Stimulated activated CD8-positive, alpha-beta memory T cell treated with anti-CD3 and anti-CD28 coated beads, Interleukin-7, amount 100 ng/mL, for 48 hours (primary cell): ENCODE data around the gene ABI2.
"Not testable (repeated sequence)": the region's sequence is repeated elsewhere in the genome, so short reads cannot be mapped to it uniquely, and the experiment has no call there.

Experiments used
- DNase-seq, 2 donors: peaks; one replicate each; pipeline ENCODE4 v3.0.0-alpha.2; 2020; ENCODE audit warnings: low read depth in 1 of 2; ENCODE audit errors: extremely low read depth in 1 of 2

ABI2 gene

DNA sequence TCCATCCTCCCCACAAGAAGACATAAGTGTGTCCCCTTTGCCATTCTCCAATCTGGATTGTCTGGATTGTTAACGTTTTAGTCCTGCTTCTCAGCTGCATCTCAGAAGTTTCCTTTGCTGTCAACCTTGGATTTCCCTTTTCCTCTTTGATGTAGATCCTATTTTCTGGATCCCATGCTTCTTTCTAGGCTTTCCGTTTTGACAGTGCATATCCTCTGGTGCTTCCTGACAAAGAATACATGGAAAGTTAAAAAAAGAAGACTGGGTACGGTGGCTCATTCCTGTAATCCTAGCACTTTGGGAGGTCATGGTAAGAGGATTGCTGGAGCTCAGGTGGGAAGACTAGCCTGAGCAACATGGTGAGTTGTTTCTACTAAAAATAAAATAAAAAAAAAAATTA lies 26.8 kb downstream of the ABI2 start:
- no peak for DNase-seq

DNA sequence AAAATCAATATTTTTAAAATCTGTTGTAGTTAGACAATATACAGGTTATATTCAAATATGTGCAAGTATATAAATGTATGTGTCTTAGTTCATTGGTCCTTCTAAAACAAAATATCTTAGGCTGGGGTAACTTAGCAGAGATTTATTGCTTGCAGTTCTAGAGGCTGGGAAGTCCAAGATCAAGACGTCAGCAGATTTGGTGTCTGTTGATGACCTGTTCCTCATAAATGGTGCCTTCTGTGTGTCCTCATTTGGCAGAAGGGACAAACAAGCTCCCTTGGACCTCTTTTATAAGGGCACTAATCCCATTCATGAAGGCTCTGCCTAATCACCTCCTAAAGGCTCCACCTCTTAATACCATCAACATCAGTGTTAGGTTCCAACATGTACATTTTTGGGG lies 31.3 kb downstream of the ABI2 start:
- DNase-seq = no peak

DNA sequence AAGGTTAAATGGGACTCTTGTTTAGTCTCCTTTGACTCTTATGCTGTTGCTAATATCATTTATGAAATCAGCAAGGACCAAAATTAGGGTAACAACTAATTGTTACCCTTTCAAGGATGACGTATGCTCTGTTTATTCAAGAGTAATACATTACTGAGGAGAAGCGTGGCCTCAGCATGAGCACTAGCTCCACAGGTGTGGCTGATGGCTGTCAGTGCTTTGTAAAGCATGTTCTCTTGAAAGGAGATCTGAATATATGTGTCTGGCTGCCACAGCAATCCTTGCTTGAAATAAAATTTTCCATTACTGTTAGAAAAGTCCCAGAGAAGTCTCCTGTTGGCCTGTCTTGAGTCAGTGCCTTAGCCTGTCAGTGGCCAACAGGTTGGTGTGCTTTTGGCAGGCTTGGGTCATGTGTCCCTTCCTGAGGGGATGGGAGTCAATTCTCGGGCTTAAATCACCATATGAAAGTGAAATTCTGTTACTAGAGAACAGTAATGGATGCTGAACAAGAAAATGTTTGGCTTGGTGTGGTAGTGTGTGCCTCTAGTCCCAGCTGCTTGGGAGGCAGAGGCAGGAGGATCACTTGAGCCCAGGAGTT lies 32.7 kb downstream of the ABI2 start:
- no peak for DNase-seq

DNA sequence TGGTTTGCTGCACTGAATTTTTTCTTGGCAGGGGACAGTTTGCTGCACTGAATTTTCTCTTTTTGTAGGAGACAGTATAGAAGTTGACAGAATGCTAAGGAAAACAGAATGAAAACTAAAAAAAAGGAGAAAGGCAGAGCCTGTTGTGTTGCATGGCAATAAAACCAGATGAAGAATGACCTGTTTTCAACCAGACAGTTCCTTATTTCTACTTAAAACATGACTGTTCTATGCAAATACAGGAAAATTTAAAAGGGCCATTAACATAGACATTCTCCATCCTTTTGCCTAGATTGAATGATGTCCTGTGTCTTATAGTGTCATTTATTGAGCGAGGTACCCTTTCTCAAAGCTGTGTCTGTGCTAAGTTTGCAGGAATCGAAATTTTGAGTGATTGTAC lies 33.3 kb downstream of the ABI2 start:
- no peak for DNase-seq

DNA sequence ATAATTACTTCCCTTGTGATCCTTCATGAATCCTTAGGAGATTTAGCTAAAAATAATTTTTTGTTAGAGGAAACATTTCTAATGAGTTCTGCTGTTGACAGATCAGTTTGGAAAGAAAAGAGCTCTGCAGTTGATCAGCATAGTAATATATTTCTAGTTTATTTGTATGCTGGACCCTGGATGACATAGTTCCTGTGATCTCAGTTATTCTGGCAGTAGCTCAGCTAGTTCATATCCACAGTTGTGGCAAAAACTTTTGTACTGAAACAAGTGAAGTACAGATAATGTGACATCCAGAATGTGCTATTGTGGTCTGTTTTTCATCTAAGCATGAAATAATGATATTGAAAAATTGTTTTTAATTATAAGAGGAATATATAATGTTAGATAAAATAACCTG lies 33.7 kb downstream of the ABI2 start:
- no peak for DNase-seq

DNA sequence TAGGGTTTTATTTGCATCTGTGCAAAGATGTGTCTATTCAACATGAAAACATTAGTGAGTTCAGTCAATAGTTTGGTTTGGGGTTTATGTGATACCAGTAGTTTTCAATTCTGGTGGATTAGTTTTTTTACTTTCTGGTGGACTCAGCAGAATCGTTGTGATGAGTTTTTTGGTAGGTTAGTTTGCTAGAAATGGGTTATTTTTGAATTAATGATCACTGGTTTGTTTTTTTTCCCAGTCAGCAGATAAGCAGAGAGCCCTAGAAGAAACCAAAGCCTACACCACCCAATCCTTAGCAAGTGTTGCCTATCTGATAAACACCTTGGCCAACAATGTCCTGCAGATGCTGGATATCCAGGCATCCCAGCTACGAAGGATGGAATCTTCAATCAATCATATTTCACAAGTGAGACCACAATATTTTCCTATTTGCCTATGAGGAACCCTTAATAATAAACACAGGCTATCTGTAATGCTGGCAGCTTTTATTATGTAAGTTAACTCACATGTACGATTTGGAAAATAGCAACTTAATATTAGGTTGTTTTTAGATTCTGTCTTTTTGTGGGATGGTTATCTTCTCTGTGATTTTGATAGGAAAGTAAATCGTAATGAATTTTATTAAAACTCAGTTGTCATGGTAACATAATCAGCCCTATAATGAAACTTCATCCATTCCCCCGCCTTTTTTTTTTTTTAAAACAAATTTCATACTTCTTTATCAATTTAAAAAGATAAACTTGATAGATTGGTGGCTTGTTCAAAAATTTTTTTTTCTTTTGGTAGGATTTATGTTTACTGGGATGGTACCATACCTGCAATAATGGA lies 38.7 kb downstream of the ABI2 start:
- no peak for DNase-seq

DNA sequence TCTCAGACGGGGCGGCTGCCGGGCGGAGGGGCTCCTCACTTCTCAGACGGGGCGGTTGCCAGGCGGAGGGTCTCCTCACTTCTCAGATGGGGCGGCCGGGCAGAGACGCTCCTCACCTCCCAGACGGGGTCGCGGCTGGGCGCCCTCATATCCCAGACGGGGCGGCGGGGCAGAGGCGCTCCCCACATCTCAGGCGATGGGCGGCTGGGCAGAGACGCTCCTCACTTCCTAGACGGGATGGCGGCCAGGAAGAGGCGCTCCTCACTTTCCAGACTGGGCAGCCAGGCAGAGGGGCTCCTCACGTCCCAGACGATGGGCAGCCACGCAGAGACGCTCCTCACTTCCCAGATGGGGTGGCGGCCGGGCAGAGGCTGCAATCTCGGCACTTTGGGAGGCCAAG lies 44.5 kb downstream of the ABI2 start:
- not testable (repeated sequence) for DNase-seq

DNA sequence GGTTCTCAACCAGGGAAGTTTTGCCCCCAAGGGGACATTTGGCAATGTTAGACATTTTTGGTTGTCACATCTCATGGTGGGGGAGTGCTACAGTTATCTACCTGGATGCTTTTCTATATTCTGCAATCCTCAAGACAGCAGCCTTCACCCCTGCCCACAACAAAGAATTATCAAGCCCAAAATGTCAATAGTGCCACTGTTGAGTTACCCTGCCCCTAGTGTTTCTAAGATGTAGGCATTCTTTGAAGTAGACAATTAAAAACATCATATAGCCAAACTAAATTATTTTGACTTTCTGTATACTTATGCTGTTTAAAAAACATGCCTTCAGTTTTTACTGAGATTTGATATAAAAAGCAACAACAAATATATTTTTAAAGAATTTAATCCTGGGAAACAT lies 48.0 kb downstream of the ABI2 start:
- DNase-seq = no peak

DNA sequence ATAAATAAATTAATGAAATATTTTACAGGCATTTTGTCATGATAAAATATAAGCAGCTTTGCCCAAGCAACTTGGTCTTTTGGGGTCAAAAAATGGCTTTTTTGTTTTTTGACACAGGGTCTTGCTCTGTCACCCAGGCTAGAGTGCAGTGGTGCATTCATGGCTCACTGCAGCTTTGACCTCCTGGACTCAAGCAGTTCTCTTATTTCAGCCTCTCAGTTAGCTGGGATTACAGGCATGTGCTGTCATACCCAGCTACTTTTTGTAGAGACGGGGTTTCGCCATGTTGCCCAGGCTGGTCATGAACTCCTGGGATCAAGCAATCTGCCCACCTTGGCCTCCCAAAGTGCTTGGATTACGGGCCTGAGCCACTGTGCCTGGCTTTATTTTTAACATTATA lies 51.0 kb downstream of the ABI2 start:
- no peak for DNase-seq

DNA sequence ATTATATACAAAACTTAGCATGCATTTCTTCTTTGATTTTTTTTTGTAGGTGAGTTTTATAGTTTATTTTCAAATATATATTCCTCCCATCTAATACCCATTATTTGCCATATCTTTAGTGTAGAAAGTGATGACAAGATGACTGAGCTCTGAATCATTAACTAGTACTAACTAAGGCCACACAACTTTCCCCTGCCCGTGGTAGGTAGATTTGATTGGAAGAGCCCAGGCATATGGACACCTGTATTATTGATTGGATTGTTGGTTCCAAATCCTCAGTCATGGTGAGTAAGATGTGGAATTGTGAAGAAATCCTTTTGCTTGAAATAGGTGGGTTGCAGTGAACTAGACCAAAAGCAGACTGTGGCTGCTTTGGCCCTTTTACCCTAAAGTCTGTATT lies 54.8 kb downstream of the ABI2 start:
- no peak for DNase-seq

DNA sequence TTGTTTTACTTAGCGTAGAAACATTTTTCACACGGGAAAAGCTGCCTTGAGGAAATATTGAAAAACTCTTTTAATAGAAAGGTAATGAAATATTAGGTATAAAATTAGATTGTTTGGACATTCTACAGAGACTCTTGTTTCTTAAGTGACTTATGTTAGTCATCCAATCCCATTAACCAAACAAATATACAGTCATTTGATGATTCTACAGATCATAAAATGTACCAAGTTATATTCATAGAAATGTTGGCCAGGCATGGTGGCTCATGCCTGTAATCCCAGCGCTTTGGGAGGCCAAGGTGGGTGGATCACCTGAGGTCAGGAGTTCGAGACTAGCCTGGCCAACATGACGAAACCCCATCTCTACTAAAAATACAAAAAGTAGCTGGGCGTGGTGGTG lies 60.0 kb downstream of the ABI2 start:
- not testable (repeated sequence) for DNase-seq

DNA sequence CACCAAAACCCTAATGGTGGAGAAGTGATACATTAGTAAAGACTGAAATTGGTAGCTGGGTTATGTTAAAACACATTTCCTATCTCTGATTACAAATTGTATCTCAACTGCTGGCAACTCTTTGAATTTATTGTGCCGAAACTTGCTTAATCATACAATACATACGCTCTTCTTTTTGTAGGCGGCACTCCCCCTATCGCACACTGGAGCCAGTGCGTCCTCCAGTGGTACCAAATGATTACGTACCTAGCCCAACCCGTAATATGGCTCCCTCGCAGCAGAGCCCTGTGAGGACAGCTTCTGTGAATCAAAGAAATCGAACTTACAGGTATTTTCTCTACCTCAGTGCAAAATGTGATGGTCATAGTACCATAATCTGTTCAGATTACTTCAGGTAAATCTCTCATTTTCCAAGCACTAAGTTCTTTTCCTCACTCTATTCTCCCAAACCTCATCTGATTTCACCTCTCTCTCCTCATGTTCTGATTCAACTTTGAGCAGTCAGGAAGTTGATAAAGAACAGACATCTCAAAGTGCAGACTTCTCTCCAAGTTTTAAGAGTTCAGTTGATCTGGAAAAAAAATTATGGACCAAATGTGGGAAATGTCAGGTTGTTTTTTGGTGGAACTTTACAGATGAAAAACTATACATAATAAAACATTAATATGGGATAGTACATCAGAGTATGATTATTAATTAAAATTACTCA lies 66.5 kb downstream of the ABI2 start:
- DNase-seq = no peak

DNA sequence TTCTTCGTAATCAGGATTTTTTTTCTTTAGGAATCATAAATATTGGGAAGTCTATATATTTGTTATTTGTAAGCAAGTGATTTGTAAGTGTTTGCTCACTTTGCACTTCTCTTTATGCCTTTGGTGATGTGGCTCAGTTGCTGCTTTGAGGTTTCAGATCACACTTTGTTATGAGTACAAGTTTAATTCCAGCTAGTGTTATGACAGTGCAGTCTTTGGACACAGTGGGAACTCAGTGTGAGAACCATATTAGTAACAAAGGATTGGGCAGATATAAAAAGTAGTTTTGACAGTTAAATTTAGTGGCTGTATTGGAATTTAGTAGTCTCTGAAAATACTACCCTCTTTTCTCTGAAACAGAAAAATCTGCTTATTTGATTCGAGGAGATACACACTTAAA lies 67.7 kb downstream of the ABI2 start:
- no peak for DNase-seq

DNA sequence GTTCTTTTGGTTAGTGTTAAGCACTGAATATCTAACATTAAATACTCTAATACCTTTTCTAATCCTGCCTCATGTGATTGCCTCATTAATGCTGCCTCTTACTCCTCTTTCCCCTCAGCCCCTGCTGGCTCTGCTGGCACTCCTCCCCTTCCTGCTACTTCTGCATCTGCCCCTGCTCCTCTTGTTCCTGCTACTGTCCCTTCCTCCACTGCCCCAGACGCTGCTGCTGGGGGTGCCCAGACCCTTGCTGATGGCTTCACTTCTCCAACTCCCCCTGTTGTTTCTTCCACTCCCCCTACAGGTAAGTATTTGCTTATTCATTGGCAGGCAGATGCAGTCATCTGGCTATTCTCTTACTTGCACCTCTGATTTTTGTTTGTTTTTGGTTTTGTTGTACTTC lies 68.5 kb downstream of the ABI2 start:
- no peak for DNase-seq

DNA sequence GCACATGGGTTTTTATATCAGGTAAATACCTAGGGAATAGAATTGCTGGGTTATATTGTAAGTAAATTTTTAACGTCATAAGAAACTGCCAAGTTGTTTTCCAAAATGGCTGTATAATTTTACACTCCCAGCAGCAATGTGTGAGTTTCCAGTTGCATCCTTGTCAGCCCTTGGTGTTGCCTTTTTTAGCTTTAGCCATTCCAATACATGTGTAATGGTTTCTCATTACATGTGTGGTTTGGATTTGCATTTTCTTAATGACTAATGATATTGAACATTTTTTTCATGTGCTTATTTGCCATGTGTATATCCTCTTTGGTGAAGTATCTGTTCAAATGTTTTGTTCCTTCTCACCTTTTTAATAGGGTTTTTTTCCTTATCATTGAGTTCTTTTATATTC lies 70.8 kb downstream of the ABI2 start:
- no peak for DNase-seq

DNA sequence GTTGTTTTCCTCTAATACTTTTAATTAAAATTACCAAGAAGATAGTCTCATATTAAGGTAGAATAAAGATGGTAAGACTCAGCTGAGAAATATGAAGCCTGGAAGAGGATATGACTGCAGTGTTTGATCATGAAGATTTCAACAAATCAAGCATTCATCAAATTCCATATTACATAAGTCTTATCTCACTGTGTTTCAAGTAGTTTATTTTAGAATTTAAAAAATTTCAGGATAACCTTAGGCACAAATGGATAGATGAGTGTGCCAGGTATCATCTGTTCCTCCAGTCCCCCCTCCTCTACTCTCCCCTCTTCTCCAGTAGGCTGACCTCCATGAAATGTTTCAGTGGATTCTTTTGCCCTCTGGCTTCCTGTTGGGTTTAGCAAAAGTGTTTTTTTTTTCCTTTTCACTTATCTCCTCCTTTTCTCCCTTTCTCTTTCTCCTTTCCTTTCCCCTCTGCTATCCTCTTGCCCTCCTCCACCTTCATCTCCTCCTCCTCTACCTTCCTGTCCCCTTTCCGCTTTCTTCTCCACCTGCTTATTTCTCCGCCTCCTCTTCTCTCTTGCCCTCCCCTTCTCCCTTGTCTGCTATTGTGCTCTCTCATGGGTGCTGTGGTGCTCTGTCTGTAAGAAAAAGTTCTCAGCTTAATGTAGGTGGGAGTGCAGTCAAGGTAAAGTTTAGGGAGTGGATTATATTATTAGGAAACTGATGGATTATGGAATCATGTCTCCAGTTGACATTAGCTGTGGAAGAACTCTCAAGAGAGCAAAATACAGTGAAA lies 72.8 kb downstream of the ABI2 start:
- DNase-seq = no peak

DNA sequence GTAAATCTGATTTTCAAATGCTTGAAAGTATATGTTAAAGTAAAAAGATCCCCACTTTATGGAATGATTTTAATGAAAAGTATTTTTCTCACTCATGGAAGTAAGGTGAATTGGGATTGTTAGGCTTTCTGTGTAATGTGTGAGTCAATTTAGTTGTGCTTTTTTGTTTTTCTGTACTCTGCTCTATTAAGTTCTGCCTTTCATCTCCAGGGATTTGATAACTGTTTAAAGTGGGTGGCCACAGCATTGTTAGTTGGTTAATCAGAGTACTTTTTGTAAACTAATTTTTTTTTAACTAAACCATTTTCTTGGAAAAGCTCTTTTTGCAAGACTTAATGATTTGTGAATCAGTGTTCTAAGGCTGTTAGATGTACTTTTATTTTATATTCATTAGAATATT lies 76.8 kb downstream of the ABI2 start:
- DNase-seq = no peak

DNA sequence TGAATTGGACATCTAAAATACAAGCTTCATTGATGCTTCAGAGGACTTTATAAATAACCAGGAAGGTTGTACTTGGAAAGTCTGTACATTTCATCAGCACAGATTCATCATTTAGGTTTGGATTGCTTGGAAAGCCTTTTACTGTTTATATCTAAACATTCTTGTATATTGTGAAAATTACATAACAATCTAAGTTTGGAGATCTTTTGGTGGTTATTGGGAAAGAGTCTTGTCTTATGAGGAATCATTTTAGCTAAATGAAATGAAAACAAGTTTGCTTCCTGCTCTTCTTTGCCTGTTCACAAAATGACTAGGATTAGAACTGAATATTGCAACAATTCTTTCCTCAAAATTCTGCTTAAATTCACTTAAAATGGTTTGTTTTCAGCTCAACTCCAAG lies 79.3 kb downstream of the ABI2 start:
- no peak for DNase-seq

DNA sequence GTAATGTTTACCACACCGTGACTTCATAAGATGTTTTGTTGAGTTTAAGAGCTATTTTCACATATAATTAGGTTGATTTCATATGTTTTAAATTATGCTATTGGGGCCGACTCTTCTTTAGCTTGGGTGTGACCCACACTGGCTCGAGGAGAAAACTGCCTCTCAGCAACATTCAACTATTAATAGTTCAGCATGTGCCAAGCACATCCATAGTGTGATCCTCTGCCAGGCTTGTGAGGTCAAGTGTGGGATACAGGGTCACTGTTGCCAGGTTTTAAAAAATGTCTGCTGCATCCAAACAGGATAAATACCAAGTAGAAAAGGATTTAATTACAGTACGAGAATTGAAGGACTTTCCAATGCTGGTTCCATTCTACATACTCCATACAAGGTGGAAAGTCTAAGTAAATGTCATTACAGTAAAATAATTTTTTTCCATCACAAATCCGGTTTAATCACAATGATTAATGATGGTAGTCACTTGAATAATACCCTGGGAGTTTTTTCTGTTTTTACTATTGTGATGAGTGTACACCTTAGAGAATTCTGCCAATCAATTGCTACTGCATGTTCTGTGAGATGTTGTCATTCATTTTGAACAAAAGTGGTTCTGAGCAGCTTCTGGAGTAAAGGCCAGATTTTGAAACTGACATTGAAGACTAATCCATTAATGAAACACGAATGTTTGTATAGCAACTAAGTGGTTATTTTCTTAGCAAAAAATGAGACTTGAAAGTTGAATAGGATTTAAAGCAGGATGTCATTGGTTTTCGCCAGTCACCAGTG lies 84.5 kb downstream of the ABI2 start:
- DNase-seq = no peak

DNA sequence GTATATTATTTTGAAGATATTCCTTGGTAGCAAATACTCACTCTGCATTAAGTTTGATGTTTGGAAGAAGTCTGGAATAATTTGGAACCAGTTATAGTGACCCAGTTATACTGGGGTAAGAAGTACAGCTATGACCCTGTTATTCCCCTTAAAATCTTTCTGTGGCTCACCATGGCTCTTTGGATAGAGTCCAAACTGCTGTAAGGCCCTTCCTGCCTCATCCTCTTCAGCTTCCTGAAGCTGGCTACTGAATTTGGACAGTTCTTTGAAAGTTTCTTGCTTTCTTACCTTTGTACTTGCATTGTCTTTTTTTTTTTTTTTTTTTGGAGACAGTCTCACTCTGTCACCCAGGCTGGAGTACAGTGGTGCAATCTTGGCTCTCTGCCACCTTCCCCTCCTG lies 85.6 kb downstream of the ABI2 start:
- no peak for DNase-seq

DNA sequence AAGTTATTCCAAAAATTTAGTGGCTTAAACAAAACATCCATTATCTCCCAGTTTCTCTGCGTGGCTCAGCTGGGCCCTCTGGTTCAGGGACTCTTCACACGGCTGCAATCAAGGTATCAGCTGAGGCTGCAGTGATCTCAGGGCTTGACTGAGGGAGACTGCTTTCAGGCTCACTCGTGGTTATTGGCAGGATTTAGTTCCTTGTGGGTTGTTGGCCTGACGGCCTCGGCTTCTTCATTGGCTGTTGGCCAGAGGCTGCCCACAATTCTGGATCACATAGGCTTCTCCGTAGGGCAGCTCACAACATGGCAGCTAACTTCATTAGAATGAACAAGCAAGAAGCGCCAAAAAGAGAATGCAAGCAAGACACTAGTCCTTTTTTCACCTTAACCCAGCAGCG lies 90.1 kb downstream of the ABI2 start:
- DNase-seq = no peak
